Femur (tissue), 1 donor: ENCODE data around the gene RNH1.

ENCODE experiments used
- DNase-seq: peaks from one replicate; pipeline ENCODE4 v3.0.0-alpha.2; 2017

RNH1 gene

GRCh38 chr11:506995-507726 lies at the start of gene RNH1:
TSS of gene RNH1 (minus strand) at chr11:507242. CDS start at chr11:502162, 5,080 bp downstream.
- peak; percentile 99 for DNase-seq

DNA sequence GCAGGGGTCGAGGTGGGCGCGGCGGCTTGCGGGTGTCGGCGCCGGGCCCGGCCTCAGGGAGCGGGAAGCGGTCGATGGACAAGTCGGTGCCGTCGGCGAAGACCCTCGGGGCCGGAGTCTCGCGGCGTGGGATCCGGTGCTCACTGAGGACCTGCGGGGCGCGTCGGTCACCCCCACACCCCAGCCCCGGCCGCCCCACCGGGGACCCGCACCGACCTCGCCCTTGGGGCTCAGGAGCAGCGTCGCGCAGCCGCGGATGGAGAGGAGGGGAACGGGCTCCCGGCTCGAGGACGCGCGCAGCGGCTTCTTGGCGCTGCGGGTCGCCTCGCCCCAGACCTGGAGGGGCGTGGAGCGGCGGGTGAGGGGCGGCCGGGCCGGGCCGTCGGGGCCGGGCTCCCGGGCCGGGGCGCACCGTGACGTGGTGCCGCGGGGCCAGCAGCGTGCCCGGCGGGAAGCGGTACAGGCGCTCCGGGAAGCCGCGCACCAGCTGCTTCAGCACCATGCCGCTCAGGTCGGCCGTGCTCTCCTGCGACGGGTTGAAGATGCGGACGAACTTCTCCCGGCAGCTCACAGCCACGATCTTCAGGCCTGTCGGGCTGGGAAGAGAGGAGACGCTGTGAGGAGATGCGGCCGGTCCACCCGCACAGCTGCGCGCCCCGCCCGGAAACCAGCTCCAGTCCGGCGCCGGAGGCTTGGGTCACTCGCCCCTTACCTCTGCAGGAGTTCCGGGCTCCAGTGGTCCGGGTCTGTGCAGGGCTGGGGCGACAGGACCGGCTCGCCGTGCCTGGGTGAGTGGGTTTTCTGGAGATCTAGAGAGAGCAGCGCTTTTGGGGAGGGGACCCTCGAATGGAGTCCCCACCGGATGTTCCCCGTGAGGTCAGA lies 49.0 kb upstream of the RNH1 start:
- no peak for DNase-seq

DNA sequence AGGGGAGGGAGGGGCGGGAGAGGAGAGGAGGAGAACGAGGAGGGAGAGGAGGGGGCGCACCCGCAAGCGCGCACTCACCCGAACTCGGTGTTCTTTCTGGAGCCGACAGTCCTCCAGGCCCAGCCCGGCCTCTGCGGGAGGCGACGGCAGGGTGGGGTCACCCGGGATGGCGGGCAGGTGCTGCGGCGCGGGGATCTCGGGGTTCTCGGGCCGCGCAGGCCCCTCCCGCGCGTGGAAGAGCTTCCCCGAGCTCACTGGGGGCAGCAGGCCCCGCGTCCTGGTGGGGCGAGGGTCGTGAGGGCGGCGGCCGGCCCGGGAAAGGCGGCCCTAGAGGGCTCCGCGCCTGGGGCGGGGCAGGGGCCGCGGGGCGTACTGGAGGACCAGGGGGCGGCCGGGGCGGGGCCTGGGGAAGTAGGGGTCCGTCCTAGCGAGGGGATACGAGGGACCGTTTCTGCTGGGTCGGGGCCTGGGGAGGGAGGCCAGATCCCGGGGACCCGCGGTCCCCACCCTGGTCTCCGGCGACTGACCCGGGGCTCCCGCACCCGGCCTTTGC lies 48.3 kb upstream of the RNH1 start:
- DNase-seq: no peak

DNA sequence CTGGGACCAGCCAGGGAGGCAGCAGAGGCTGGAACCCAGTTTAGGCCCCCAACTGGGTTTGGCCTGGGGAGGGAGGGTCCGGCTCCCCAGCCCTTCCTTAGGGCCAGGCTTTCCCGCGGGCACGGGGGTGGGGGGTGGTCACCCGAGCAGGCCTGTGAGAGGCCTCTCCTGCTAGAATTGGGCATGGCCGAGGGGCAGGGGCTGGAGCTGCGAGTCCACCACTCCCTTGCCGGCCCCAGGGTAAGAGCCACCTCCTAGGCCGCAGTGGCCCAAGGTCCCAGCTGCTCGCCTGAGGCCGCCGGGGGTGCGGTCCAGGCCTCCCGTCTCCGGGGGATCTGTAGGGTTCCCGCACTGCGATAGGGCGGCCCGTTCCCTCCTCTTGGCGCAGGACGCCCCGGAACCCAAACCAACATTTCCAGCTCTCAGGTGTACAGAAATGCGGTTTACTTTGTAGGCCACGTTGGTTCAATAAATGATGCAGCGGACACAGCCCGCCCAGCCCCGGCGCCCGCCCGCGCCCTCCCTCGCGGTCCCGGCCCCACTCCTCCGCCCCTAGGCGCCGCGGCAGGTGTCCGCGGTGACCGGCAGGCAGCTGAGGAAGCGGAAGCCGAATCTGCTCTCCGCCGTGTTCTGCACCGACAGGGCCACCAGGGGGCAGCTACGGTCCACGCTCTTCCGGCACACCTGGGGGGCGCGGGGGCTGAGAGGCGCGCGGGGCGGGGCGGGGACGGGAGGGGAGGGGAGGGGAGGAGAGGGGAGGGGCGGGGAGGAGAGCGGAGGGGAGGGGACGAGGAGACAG lies 47.6 kb upstream of the RNH1 start:
- no peak for DNase-seq

GRCh38 chr11:553988-554340 lies 46.9 kb upstream of the RNH1 start:
- no peak for DNase-seq

GRCh38 chr11:553083-553987 lies 46.3 kb upstream of the RNH1 start:
- no peak for DNase-seq

DNA sequence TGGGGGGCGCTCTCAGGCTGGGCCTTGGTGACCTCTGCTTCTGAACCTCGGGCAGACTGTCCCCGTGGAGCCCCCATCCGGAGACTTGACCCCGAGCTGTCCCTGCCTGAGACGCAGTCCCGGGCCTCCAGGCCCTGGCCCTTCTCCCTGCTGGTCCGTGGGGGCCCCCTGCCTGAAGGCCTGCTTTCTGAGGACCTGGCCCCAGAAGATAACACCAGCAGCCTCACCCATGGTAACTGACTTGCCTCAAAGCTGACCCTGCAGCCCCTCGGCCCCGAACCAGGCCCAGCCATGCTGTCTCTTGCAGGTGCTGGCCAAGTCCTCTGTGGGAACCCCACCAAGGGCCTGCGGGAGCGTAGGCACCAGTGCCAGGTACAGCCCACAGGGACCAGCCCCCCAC lies 44.6 kb upstream of the RNH1 start:
- no peak for DNase-seq

DNA sequence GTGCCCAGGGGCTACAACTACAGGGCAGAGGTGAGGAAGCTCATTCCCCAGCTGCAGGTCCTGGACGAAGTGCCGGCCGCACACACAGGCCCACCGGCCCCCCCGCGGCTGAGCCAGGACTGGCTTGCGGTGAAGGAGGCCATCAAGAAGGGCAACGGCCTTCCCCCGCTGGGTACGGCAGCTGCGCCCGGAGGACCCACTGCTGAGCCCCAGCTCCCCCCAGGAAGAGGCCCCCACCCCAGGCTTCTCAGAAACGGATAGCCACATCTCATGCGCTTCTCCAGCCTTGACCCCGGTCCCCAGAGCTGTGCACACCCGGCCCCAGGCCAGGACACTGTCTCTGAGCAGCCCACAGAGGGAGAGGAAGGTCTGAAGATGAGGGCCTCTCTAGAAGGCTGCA lies 44.1 kb upstream of the RNH1 start:
- no peak for DNase-seq

DNA sequence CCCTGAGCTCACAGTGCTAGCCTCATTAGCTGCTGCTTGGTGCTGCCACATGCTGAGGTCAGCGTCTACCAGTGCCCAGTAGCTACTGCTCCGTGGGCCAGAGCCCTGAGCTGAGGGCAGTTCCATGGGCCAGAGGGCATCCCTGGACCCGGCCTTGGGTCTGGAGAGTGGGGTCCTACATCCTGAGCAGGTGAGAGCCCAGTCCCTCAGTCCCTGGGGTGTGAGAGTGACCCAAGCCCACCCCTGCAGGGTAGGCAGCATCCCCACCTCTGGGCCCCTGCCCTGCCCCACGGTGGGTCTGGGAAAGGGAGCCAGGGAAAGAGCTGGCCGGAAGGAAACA lies 43.7 kb upstream of the RNH1 start:
- no peak for DNase-seq

- DNase-seq: no peak
These were observed 43.1 kb upstream of the RNH1 start for GRCh38 chr11:550021-550745.

GRCh38 chr11:548700-549603 lies 41.9 kb upstream of the RNH1 start:
- DNase-seq: no peak

GRCh38 chr11:545171-545570 lies 38.1 kb upstream of the RNH1 start:
- DNase-seq: no peak

DNA sequence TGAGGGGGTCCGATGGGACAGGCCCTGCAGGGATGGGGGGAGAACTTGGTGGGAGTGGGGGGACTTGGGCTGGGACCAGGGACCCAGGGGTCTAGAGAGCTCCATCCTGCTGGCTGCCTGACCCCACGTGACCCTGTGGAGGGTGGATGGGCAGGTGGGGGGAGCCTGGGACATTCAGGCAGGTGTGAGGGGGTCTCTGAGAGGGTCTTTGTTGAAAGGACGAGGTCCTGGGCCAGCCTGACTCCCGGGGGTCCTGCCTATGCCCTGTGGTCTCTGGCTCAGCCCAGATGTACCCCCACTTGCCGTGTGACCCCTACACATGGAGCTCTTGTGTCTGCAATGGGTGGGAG lies 37.8 kb upstream of the RNH1 start:
- no peak for DNase-seq

GRCh38 chr11:541433-541885 lies 34.4 kb upstream of the RNH1 start:
- no peak for DNase-seq

DNA sequence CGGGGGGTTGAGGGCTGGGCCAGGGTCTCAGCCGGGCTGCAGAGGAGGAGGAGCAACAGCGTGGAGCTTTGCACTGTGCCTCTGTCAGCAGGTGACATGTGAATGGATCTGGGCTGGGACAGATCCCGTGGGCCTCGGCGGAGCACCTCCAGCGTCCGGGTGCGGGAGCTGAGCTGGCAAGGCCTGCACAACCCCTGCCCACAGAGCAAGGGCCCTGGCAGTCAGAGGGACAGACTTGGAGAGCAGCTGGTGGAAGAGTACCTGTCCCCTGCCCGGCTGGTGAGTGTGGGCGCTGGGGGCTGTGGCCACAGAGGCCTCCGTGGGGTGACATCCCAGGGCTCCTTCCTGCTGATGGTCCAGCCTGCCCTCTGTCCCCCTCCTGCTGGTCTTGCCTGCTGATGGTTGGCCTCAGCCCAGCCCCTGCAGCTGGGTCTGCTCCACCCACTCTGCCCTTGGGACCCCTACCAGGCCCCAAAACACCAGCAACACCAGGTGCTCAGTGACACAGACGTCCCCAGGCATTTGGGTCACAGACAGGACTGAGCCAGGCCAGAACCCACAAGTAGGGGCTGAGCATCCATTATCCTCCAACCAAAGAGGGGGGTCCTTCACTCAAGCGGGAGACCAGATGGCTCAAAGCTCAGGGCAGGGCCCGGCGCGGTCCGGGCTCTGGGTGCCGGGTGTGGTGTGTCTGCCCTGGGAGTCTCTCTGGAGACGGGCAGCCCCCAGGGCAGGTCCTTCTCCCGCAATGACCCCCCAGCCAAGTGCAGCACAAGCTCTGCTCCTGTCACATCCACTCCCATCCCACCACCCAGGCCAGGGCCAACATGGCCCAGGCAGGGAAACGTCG lies 33.8 kb upstream of the RNH1 start:
- no peak for DNase-seq

GRCh38 chr11:539971-540481 lies 33.0 kb upstream of the RNH1 start:
- DNase-seq: no peak

DNA sequence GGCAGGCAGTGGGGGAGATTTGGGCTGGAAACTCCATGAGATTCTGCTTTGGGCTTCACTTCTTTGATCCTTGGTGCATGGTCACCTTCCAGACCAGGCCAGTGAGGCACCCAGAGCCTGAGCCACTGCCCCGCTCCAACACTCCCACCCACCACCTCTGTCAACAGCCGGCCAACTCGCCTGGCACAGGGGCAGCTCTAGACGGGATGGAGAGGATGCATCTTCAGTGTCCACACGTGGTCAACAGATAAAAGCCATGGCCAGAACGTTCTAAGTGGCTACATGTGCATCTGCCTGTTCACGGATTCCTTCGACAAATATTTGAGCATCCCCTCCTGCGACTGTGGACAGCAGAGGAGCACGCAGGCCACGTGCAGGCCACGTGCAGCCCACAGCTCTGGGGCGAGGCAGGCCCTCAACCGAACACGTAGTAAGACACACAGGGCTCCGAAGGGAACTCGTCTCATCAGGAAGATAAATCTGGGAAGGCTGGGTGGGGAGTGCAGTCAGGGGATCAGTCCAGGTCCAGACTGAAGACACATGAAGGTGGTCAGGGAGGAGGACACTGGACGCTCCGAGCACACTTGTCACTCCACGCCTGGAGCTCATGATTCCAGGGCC lies 31.5 kb upstream of the RNH1 start:
- DNase-seq: no peak

GRCh38 chr11:537622-538430 lies 30.8 kb upstream of the RNH1 start:
- DNase-seq: no peak
